Endothelial cell (in vitro differentiated cells): ENCODE results near the gene SEPTIN5. TPM values are rescaled to one million over a fixed set of nuclear protein-coding genes. Genes with fewer than 3 reads are reported as not detected.
A peak's percentile ranks its signal among the peaks of the same experiment; 100 is the strongest.

Source experiments
- DNase-seq: peaks from one replicate; pipeline ENCODE4 v3.0.0; 2021; ENCODE audit warnings: low spot score
- H3K27ac Mint-ChIP-seq: one replicate; pipeline ENCODE4 v1.8.0; 2021; ENCODE audit warnings: mixed read lengths, inconsistent platforms; ENCODE audit not compliant: unreplicated experiment
- H3K27me3 Mint-ChIP-seq: one replicate; pipeline ENCODE4 v1.8.0; 2021; ENCODE audit warnings: mild to moderate bottlenecking, moderate library complexity, mixed read lengths, inconsistent platforms; ENCODE audit not compliant: unreplicated experiment
- H3K36me3 Mint-ChIP-seq: one replicate; pipeline ENCODE4 v1.8.0; 2021; ENCODE audit warnings: mild to moderate bottlenecking, low read depth, mixed read lengths, inconsistent platforms; ENCODE audit not compliant: unreplicated experiment
- H3K4me1 Mint-ChIP-seq: one replicate; pipeline ENCODE4 v1.8.0; 2021; ENCODE audit warnings: mild to moderate bottlenecking, mixed read lengths, inconsistent platforms; ENCODE audit not compliant: unreplicated experiment
- H3K4me3 Mint-ChIP-seq: one replicate; pipeline ENCODE4 v1.8.0; 2021; ENCODE audit warnings: mild to moderate bottlenecking, mixed read lengths, inconsistent platforms; ENCODE audit not compliant: unreplicated experiment
- H3K9me3 Mint-ChIP-seq: one replicate; pipeline ENCODE4 v1.8.0; 2021; ENCODE audit warnings: mixed read lengths, inconsistent platforms; ENCODE audit not compliant: unreplicated experiment
- CTCF ChIP-seq: fragments of 200-600 bp; sonication (generic); IDR thresholded peaks from one replicate; pipeline ENCODE4 v1.5.0; 2021; ENCODE audit warnings: antibody characterized with exemption; ENCODE audit not compliant: unreplicated experiment
- total RNA-seq: library from RNA; stranded (reverse); fragmentation: NEBNext Ultra II Directional; extraction: Animal tissue kit (Norgen Biotek cat#: 25700); gene quantifications from one replicate; pipeline ENCODE4 v1.2.1, GENCODE V29; 2021; ENCODE audit not compliant: unreplicated experiment

SEPTIN5 gene
- total RNA-seq, 1 donor from 2014 or later: 2.3 TPM

GRCh38 chr22:19721330-19722177, 7.3 kb downstream of the SEPTIN5 start:
- no peak for DNase-seq
- Mint-ChIP-seq H3K27ac (no peak overlapping the region), H3K4me1 (peaks cover 17% of the 10 kb centered on the region), H3K27me3 (peaks cover 33% of the 10 kb centered on the region), H3K36me3 (peaks cover 12% of the 10 kb centered on the region), H3K4me3 (no peak overlapping the region), H3K9me3 (no peaks in the 10 kb centered on the region)
- TF ChIP-seq CTCF: no peak

DNA sequence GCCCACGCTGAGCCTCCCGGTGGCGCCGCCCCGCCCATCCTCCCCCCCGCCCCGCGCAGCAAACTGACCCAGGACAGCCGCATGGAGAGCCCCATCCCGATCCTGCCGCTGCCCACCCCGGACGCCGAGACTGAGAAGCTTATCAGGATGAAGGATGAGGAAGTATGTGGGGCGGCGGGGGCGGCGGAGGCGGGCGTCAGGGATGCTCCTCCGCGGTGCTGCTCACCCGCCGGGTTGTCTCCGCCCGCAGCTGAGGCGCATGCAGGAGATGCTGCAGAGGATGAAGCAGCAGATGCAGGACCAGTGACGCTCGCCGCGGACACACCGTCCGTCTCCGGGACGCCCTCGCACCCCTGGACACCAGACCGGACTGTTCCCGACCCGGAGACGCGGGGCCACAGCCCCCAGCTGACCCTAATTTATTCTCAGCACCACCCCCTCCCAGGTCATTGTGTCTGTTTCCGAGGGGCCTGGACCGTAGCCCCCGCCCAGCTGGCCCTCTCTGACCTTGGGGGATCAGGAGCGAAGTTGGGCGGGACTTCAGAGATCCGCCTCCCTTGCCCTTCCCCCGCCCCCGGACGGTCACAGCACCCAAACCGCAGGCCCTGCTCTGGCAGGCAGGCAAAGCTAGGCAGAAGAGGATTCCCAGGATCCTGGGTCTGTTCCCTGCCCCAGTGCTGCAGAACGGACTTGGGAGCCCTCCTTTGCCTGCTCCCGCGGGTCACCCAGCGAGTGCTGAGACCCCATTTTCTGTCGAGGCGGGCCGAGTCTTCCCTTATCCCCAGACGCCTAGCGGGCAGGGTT, 8.1 kb downstream of the SEPTIN5 start:
- Mint-ChIP-seq H3K9me3 (no peaks in the 10 kb centered on the region), H3K27me3 (peaks cover 41% of the 10 kb centered on the region), H3K36me3 (peaks cover 14% of the 10 kb centered on the region), H3K4me1 (peaks cover 17% of the 10 kb centered on the region), H3K4me3 (no peak overlapping the region), H3K27ac (no peak overlapping the region)
- no peak for DNase-seq
- no peak for TF ChIP-seq CTCF

- Mint-ChIP-seq H3K4me3 (no peak overlapping the region), H3K4me1 (peaks cover 20% of the 10 kb centered on the region), H3K27ac (no peak overlapping the region), H3K9me3 (no peaks in the 10 kb centered on the region), H3K27me3 (peaks cover 43% of the 10 kb centered on the region), H3K36me3 (peaks cover 17% of the 10 kb centered on the region)
- DNase-seq: no peak
- TF ChIP-seq CTCF: no peak
Observed at GRCh38 chr22:19722982-19723231, 8.6 kb downstream of the SEPTIN5 start.

DNA sequence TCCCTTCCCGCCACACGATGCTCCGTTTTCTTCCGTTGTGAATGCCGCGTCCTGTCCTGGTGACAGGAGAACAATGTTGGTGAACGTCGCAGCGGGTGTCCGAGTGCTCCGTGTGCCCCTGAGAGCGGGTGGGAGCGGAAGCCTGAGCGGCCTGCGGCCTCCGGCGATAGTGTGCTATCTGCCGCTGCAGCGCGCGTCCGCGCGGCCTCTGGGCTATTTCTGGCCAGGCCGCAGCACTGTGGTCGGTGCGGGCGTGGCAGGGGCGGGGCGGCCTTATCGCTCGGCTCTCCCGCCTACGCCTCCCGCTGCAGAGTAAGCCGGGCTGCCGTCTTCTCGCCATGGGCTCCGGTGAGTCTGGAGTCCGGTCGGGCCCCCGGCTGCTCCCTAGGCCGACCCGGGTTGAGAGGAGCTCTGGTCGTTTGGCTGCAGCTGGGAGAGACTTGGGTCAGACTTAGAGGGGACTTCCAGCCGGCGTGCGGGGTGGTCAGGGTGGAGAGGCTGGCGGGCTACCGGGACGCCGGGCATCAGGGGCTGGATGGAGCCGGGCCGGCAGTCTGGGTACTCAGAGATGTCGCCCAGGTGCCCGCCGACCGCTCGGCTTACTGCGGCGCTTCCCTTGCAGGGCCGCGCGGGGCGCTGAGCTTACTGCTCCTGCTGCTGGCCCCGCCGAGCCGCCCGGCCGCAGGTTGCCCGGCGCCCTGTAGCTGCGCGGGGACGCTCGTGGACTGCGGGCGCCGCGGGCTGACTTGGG, 9.1 kb downstream of the SEPTIN5 start, which contains the start of gene GP1BB:
GP1BB (plus strand) TSS at position 308 of the 751 bp plus-strand sequence; CDS start at position 339, 31 bp downstream.
- no peak for TF ChIP-seq CTCF
- H3K36me3 Mint-ChIP-seq: peaks cover 17% of the 10 kb centered on the region
- DNase-seq: peak; percentile 57
- H3K4me3 Mint-ChIP-seq: no peak within 1 kb of the TSS
- H3K4me1 Mint-ChIP-seq: peaks cover 20% of the 10 kb centered on the region
- no peak within 1 kb of the TSS for H3K27ac Mint-ChIP-seq
- no peaks in the 10 kb centered on the region for H3K9me3 Mint-ChIP-seq
- H3K27me3 Mint-ChIP-seq: peaks cover 44% of the 10 kb centered on the region
